ENCODE results near the gene FETUB.

DNA sequence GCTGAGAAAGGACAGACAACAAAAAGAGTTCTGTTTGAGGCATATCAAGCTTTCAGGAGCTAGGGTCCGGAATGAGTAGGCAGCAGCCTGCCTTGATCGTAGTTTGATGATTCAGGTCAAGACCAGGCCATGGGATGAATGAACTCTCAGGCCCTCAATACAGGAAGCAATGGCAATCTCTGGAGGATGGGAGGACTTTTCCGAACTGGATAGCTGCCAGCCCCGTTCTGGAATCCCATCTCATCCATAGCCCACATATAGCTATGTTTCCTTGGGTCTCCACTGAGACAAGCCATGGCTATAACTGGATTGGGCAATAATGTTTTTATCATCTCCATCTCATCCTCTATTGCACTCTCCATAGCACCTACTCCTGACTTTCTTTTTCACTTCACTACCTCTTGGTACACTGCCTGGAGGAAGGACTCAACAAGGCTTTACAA lies 14.6 kb upstream of the FETUB start:
- TF ChIP-seq EZH2phosphoT487 (IDR thresholded peaks at IDR 0.05; ENCODE audit: low read depth, severe bottlenecking, unreplicated experiment) = no peak
- TF ChIP-seq CTCF (IDR thresholded peaks at IDR 0.05; ENCODE audit: poor library complexity) = no peak
